WERI-Rb-1 (cell line): ENCODE measurements around the gene ST3GAL2.

Experiments used
- DNase-seq: peaks from one replicate; pipeline ENCODE4 v3.0.0-alpha.2; 2020
- H3K27ac ChIP-seq: fragments of 250-450 bp; sonication (Bioruptor Pico); 2 replicates; pipeline ENCODE4 v1.5.1; 2020; ENCODE audit warnings: mild to moderate bottlenecking, moderate library complexity
- H3K27me3 ChIP-seq: fragments of 250-450 bp; sonication (Bioruptor Pico); 2 replicates; pipeline ENCODE4 v1.5.1; 2021; ENCODE audit warnings: mild to moderate bottlenecking, low read depth, moderate library complexity; ENCODE audit not compliant: insufficient read depth, severe bottlenecking
- H3K36me3 ChIP-seq: fragments of 250-450 bp; sonication (Bioruptor Pico); 2 replicates; pipeline ENCODE4 v1.5.1; 2020; ENCODE audit warnings: mild to moderate bottlenecking, moderate library complexity
- H3K4me3 ChIP-seq: 2 replicates; pipeline ENCODE4 v1.5.1; 2011; ENCODE audit warnings: low read depth, mild to moderate bottlenecking, control low read depth, low read length
- H3K9me3 ChIP-seq: fragments of 250-450 bp; sonication (Bioruptor Pico); 2 replicates; pipeline ENCODE4 v1.5.1; 2021; ENCODE audit warnings: mild to moderate bottlenecking, moderate library complexity; ENCODE audit not compliant: severe bottlenecking
- CTCF ChIP-seq: IDR thresholded peaks from 2 replicates; pipeline ENCODE4 v1.5.1; 2011; ENCODE audit warnings: low read depth, mild to moderate bottlenecking, control low read depth, inconsistent platforms, low read length

Gene ST3GAL2

GRCh38 chr16:70463235-70463634 is 24.3 kb upstream of the ST3GAL2 start:
- DNase-seq = no peak

GRCh38 chr16:70460737-70461261 is 21.9 kb upstream of the ST3GAL2 start:
- no peak overlapping the region for H3K27ac ChIP-seq
- H3K27me3 ChIP-seq = no peaks in the 10 kb centered on the region
- H3K36me3 ChIP-seq = peaks cover 5% of the 10 kb centered on the region
- no peak for DNase-seq
- no peak overlapping the region for H3K4me3 ChIP-seq
- TF ChIP-seq CTCF = no peak
- H3K9me3 ChIP-seq = no peaks in the 10 kb centered on the region

More at GRCh38 chr16:70463235-70463634, 24.3 kb upstream of the ST3GAL2 start:
- H3K36me3 ChIP-seq = peaks cover 5% of the 10 kb centered on the region
- H3K9me3 ChIP-seq = no peaks in the 10 kb centered on the region
- no peak overlapping the region for H3K4me3 ChIP-seq
- no peak overlapping the region for H3K27ac ChIP-seq
- no peak for TF ChIP-seq CTCF
- H3K27me3 ChIP-seq = no peaks in the 10 kb centered on the region

GRCh38 chr16:70457446-70458166 is 18.7 kb upstream of the ST3GAL2 start:
- no peaks in the 10 kb centered on the region for H3K27me3 ChIP-seq
- no peaks in the 10 kb centered on the region for H3K9me3 ChIP-seq
- no peak for TF ChIP-seq CTCF
- DNase-seq = no peak
- no peaks in the 10 kb centered on the region for H3K36me3 ChIP-seq
- H3K4me3 ChIP-seq = no peak overlapping the region
- H3K27ac ChIP-seq = no peak overlapping the region

- Histone ChIP-seq H3K36me3 (no peaks in the 10 kb centered on the region), H3K9me3 (no peaks in the 10 kb centered on the region), H3K4me3 (no peak overlapping the region), H3K27ac (peak overlapping the region; percentile 99), H3K27me3 (no peaks in the 10 kb centered on the region)
- peak; percentile 62 for DNase-seq
- no peak for TF ChIP-seq CTCF
These were observed 17.0 kb upstream of the ST3GAL2 start for GRCh38 chr16:70455910-70456309.

GRCh38 chr16:70454222-70455034 is 15.5 kb upstream of the ST3GAL2 start, which contains the start of gene FCSK:
FCSK (plus strand) TSS chr16:70454595; CDS start chr16:70463191, 8,596 bp downstream.
- Histone ChIP-seq H3K4me3 (peak within 1 kb of the TSS; percentile 78), H3K27me3 (no peaks in the 10 kb centered on the region), H3K9me3 (no peaks in the 10 kb centered on the region), H3K27ac (peak within 1 kb of the TSS; percentile 99), H3K36me3 (no peaks in the 10 kb centered on the region)
- TF ChIP-seq CTCF = peak; percentile 25; the same call in 1 of the 2 replicates
- peak; percentile 84 for DNase-seq
